Mucosa of descending colon (tissue), 3 donors: Measurements from ENCODE around the gene PPL. TPM values are rescaled to one million over a fixed set of nuclear protein-coding genes. Genes with fewer than 3 reads are reported as not detected.

Source experiments
- ATAC-seq: fragments of 200-7000 bp; cut with Tn5 transposase; one replicate; pipeline ENCODE4 v1.9.1; 2020; ENCODE audit warnings: mild to moderate bottlenecking, moderate library complexity
- DNase-seq, 3 donors: peaks; one replicate each; pipeline ENCODE4 v3.0.0-alpha.2; 2020
- H3K36me3 ChIP-seq: fragments of 200-600 bp; one replicate; pipeline ENCODE4 v1.8.0; 2021; ENCODE audit warnings: low read depth, mild to moderate bottlenecking
- H3K4me1 ChIP-seq: fragments of 200-600 bp; one replicate; pipeline ENCODE4 v1.8.0; 2021; ENCODE audit warnings: low read depth, mild to moderate bottlenecking
- H3K4me3 ChIP-seq: fragments of 200-600 bp; one replicate; pipeline ENCODE4 v1.8.0; 2021; ENCODE audit warnings: mild to moderate bottlenecking
- H3K9me3 ChIP-seq: fragments of 200-600 bp; one replicate; pipeline ENCODE4 v1.8.0; 2021; ENCODE audit warnings: mild to moderate bottlenecking
- CTCF ChIP-seq: fragments of 200-600 bp; IDR thresholded peaks from one replicate; pipeline ENCODE4 v1.8.0; 2022; ENCODE audit warnings: antibody characterized with exemption, mild to moderate bottlenecking
- intact Hi-C, 2 donors: fragments of 100-400 bp; cut with DNase I in 1 of 2; cut with micrococcal nuclease in 1 of 2; formaldehyde crosslinking; loops; one replicate each; pipeline versions ENCODE4 v1.11.0 to v1.11.1; 2022; cut with DNase I, micrococcal nuclease
- total RNA-seq, 3 donors: library from RNA; stranded (reverse); fragmentation: NEBNext Ultra II Directional in 2 of 3; extraction: Animal tissue kit (Norgen Biotek cat#: 25700) in 2 of 3; gene quantifications; one replicate each; pipeline versions ENCODE4 v1.2.1 to v1.2.4, GENCODE V29; 2021 to 2023
- donor health status: DM: no; HTN: no; CAD: no; lungs with moderate emphysema.
- donor health status: DM: no; HTN: no; CAD: no.
- donor health status: DM: no; HTN: yes; CAD: no.

PPL gene
- total RNA-seq, 3 donors from 2014 or later, result 10.8 to 22.1 (median 13.9) TPM

- H3K4me1 ChIP-seq, result no peaks in the 10 kb centered on the region
- ATAC-seq (no peak), DNase-seq (no peak)
- H3K9me3 ChIP-seq, result no peaks in the 10 kb centered on the region
- H3K4me3 ChIP-seq, result no peak overlapping the region
- no peak for TF ChIP-seq CTCF
- H3K36me3 ChIP-seq, result peaks cover 23% of the 10 kb centered on the region
- intact Hi-C loops, result no loop called here
These were observed 53.4 kb downstream of the PPL start for GRCh38 chr16:4883501-4883900.

- no peak overlapping the region for H3K4me3 ChIP-seq
- DNase-seq (no peak), ATAC-seq (no peak)
- H3K4me1 ChIP-seq, result no peaks in the 10 kb centered on the region
- peaks cover 23% of the 10 kb centered on the region for H3K36me3 ChIP-seq
- no peaks in the 10 kb centered on the region for H3K9me3 ChIP-seq
- intact Hi-C loops, result no loop called here
- no peak for TF ChIP-seq CTCF
These were observed 54.2 kb downstream of the PPL start for GRCh38 chr16:4882633-4883285.

DNA sequence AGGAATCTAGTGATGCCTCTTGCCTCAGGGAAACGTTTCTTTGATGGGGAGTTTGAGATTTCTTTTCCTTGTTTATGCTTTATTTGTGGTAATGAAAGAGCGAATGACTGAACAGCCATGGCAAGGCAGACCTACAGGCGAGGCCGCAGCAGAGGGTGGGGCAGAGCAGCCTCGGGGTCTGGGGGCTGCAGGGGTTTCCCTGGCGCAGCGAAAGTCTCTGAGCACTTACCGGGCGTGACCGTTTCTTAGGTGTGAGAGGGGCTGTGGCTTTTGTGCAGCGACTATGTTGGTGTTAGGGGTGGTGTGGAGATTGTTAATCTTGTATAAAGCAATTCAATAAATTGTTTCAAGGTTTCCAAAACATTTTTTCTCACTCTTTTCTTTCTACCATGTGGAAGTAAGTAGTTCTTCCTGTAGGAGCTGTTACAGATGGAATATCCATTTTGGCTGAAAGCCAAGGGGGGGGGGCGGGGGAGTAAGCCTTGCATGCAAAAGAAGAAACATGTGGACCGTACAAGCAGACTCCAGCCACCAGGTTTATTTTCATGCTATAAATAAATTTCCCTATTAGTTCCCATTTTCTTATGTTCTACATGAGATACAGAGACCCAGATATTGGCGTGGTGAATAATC lies 54.8 kb downstream of the PPL start:
- H3K4me1 ChIP-seq, result no peaks in the 10 kb centered on the region
- H3K36me3 ChIP-seq, result peaks cover 23% of the 10 kb centered on the region
- no peak for TF ChIP-seq CTCF
- no peaks in the 10 kb centered on the region for H3K9me3 ChIP-seq
- H3K4me3 ChIP-seq, result no peak overlapping the region
- peak in 1 of 3 donors; percentile 16 for DNase-seq
- no peak for ATAC-seq
- intact Hi-C loops, result no loop called here

DNA sequence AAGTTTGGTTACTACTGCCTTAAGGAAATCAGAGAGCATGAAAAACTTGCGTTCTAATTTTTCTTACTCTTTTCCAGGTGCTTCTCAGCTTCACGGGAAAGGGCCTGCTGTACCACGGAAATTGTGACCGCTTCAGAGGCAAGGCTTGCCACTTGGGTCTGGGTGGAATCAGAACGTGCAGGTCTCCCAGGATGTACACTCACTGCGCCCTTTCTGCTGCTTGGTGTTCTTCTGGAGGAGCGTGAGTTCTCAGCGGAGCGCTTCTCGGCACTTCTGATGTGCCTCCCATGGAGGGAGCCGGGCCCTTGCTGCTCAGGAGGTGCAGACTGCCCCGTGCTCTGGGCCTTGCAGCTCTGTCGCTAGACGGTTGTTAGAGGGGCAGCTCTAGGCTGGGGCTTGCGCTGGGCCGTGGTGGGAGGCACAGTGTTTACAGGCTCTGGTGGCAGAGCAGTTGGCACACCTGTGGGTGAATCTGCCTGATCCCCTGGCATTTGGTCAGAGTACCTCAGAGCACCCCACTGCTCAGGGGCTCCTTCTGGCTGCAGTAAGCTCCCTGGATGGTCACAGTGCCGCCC lies 56.9 kb downstream of the PPL start:
- no peak for ATAC-seq
- no peak for DNase-seq
- Histone ChIP-seq H3K4me1 (no peaks in the 10 kb centered on the region), H3K9me3 (no peaks in the 10 kb centered on the region), H3K4me3 (no peak overlapping the region), H3K36me3 (peaks cover 18% of the 10 kb centered on the region)
- intact Hi-C loops, result no loop called here
- no peak for TF ChIP-seq CTCF

- Histone ChIP-seq H3K4me1 (no peaks in the 10 kb centered on the region), H3K36me3 (peaks cover 18% of the 10 kb centered on the region), H3K9me3 (no peaks in the 10 kb centered on the region), H3K4me3 (no peak overlapping the region)
- DNase-seq (no peak), ATAC-seq (no peak)
- intact Hi-C loops, result no loop called here
- no peak for TF ChIP-seq CTCF
These were observed 57.9 kb downstream of the PPL start for GRCh38 chr16:4879049-4879448.
